CD4-positive, alpha-beta T cell treated with Interleukin-17A for 1 hour (primary cell): Measurements from ENCODE around the gene PDE7B.

Experiments
- DNase-seq: peaks from one replicate; pipeline ENCODE4 v3.0.0-alpha.2; 2020

PDE7B gene

DNA sequence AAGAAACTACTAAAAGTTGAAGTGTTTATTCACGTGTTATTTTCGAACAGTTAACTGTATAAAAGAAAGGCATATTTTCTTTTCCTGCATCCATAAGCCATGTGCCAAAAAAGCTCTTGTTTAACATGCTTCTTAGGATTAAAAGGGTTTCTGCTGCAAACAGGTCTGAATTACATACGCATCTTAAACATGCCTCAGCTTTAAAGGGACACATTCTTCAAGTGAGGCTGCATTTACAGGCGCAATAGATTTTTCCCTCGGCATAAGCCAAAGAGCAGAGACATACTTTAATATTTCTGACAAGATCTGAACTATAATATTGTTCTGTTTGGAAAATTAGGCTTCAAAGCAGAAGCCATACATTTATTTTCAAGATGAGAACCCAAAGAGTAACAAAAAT lies 39.4 kb downstream of the PDE7B start:
- no peak for DNase-seq

DNA sequence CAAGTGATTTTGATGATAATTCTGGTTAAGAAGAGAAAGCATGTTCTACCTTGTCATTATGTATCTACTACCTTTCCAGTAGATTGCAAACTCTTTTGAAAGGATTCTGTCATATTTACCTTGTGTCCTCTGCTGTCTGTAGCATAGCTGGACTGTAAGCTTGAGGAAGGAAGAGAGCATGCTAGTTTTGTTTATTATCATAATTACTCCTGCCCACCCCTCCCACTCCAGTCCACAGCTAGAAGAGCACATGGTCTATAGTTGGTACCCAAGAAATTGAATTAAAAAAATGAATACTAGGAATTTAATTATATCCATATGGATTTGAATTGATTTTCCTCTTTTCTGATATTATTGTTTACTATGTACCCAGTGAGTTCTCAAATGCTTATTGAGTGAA lies 40.2 kb downstream of the PDE7B start:
- no peak for DNase-seq

DNA sequence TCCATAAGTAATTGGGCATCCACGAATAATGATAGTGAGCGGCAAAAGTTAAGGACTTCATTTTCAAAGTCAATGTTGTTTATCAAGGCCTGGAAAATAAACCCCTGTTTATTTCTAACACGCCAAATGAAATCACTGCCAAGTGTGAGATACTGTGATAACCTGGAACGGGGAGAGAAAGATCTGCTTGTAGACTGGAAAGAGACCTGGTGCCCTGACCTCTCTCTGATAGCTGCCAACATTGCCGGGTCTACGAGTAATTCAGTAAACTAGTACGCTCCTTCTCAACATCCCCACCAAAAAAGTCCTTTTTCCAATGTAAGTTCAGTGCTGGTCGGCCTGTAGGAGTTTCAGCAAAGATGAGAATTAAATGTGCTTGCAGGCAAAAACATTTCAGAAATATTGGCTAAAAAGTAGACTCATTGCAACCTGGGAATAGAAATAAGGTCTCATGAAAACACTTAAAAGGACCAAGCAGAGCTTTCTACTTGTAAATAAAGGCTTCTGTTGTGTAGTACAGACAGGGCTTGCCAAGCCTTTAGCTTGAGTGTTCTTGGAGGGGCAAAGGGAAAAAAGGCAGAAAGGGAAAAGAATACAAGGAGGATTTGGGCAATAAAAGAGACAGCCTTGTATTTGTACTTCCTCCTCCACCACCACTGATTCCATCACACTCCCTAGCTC lies 43.9 kb downstream of the PDE7B start:
- DNase-seq = no peak

- no peak for DNase-seq
Measured at GRCh38 chr6:135897087-135897486, 45.6 kb downstream of the PDE7B start.

DNA sequence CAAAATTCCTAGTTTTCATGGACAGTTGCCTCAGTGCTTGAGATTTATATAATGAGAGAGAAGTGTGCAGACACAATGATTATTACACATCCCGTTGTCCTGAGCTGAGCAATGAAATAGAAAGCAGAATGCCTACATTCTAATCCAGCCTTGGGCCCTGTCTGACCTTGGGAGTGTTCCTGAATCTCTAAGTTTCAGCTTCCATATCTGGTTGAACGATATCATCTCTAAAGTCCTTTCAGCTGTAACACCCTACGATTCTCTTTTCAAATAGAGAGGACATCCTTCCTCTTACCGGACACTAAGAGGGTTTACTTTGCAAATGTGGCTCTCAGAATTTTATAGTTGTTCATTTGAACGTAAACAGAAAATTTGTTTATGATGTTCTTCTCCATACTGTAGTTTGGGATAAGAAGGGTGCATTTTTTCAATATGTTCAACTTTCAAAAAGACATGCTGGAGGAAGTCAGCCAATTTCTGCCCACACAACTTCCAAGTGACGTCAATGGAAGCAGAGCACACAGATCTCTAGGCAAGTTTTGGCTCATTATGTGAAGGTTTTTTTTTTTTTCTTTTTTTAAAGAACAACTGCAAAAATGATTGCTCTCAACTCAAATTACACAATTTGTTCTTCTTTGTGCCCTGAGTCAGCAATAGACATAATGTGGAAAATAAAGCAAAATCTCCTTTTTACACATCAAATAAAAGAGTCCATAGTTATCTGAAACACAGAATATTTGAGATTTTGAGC lies 50.4 kb downstream of the PDE7B start:
- no peak for DNase-seq

- no peak for DNase-seq
Measured at GRCh38 chr6:135902756-135903331, 51.3 kb downstream of the PDE7B start.

GRCh38 chr6:135904666-135905065 lies 53.2 kb downstream of the PDE7B start:
- DNase-seq = no peak

DNA sequence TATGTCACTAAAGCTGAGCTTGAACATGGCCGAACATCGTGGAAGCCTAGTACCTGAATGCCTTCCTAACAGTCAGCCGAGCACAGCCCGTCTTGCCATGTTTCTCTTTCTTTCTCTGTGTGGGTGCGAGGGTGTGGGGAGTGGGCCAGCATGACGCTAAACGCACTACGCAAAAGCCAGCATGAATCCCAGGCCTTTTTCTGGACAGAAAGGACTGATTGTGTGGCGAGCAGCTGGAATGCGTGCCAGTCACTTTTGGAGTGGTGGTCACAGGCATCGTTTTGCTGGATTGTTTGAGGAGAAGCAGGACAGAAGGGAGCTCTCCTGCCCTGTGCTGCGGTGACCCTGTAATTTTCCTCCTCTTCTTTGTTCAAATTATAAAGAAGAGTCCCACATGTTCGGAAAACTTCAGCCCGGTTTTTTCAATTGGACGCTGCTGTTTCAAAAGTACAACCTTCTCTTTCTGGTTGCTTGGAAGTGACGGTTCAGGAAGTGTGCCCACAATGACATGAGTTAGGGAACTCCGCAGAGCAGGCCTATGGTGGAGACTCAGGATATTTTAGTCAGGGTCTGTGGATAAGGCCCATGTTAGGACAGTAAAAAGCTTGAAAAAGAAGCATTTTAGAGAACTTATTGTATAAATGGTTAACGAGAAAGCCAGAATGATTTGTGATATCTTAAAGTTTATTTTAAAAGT lies 54.3 kb downstream of the PDE7B start:
- DNase-seq = no peak

DNA sequence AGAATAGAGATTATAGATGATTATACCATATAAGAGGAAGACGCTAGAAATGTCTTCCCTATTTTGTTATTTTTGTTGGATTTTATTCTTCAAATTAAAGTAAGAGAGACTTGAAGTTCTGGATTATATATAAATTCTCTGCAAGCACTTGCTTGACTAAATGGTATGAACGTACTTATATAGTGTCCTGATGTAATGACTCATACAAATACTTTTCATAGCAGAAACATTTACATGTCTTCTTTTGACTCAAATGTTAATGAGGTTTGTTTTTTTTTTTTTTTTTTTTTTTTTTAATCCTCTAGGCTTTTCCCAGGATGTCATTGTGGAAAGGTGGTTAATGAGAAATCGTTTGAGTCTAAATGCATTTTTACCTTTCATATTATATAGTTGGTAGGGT lies 55.0 kb downstream of the PDE7B start:
- DNase-seq = no peak

DNA sequence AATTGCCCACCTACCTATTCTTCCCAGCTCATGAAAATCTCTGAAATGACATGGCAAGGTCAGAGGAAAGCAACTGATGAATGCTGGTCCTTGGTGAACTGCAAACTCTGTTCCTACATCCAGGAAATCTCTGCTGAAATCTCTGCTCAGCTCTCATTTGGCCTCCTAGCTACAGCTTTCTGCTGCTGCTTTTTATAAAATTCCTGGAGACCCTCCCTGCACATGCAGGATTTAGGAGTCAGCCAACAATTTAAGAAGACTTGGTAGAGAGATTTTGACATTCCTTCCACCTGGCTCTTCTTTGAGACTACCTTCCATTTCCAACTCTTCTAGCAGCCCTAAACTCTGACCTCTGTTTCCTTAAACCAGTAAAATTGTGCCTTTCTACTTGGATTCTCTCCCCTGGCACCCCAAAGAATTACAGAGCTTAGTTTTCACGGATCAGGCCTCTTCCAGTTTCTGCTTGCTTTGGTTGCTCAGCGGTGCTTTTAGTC lies 55.5 kb downstream of the PDE7B start:
- DNase-seq = no peak

- DNase-seq = peak; percentile 78
Measured at GRCh38 chr6:135909737-135910387, 58.4 kb downstream of the PDE7B start.

- DNase-seq = no peak
Measured at GRCh38 chr6:135910790-135911618, 59.5 kb downstream of the PDE7B start.

- DNase-seq = no peak
Measured at GRCh38 chr6:135913785-135914184, 62.3 kb downstream of the PDE7B start.

- no peak for DNase-seq
Measured at GRCh38 chr6:135919026-135919425, 67.5 kb downstream of the PDE7B start.

GRCh38 chr6:135920689-135921088 lies 69.2 kb downstream of the PDE7B start:
- no peak for DNase-seq

DNA sequence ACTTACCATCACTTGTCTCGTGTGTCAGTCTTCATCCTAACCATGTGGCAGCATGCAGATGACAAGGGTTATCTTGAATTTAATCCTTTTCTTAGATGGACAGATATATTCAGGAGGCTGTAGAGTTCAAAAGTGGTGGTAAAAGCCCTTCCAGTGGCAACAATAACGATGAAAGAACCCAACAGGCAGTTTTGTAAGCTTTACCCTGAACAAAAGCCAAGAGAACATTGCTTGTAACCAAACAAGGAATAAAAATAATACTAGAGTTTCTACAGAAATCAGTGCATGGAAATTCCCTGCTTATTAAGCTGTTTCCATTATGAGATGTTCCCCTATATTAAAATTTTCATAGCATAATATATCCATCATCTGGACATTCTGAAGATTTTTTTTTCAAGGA lies 69.7 kb downstream of the PDE7B start:
- DNase-seq = no peak

- DNase-seq = no peak
Measured at GRCh38 chr6:135922174-135922573, 70.7 kb downstream of the PDE7B start.

GRCh38 chr6:135922746-135923145 lies 71.2 kb downstream of the PDE7B start:
- no peak for DNase-seq

GRCh38 chr6:135932651-135933050 lies 81.2 kb downstream of the PDE7B start:
- no peak for DNase-seq

DNA sequence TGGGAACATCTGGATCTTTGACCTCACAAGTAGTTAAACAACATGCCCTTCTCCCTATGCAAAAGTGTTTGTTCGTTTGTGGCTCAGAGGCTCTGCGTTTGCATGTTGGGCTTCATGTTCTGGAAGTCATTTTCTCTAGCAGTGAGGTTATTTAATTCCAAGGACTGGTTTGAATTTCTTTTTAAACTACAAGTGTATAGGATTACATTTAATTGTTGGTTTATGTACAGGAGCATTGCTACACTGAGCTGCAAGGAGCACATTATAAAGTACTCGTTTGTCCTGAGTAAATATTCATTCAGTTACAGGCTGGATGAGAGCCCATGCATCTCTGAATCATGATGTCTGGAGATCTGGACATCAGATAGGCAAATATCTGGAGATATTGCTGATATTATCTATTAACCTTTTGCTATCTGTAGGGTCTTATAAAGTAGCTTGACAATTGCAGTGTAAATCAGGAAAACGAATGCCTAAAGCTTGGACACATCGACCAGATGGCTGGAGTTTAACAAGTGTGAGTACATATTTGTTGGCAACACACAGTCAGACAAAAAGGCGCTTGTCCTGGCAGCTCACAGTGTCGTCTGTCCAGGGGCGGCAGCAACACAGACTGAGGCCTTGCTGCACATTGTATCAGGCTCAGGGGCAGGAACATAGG lies 84.6 kb downstream of the PDE7B start:
- no peak for DNase-seq

- DNase-seq = no peak
Measured at GRCh38 chr6:135936606-135937005, 85.1 kb downstream of the PDE7B start.
